Endothelial cell of umbilical vein (primary cell): Measurements from ENCODE around the gene TRMT10B. TPM values are rescaled to one million over a fixed set of nuclear protein-coding genes. Genes with fewer than 3 reads are reported as not detected.

Experiments used
- Bru-seq: library from RNA; stranded (reverse); fragments of 400-500 nt; gene quantifications from one replicate; lab custom pipeline; 2021; lab: Mats Ljungman, UMichigan
- BruChase-seq, 2 experiments: library from RNA; stranded (reverse); fragments of 400-500 nt; gene quantifications; one replicate each; lab custom pipeline; 2021; lab: Mats Ljungman, UMichigan
- BruUV-seq: library from RNA; stranded (reverse); fragments of 400-500 nt; replicated peaks from 2 replicates; lab custom pipeline; 2021; lab: Mats Ljungman, UMichigan
- CTCF ChIA-PET: fragments of 300-600, 350-600 bp; sonication (Branson Sonifier 250); formaldehyde crosslinking; loops from one replicate; lab custom pipeline; 2021; ENCODE audit warnings: antibody characterized with exemption, inconsistent platforms; lab: Charles Lee
- POLR2A ChIA-PET: fragments of 300-600, 350-600 bp; sonication (Branson Sonifier 250); formaldehyde crosslinking; loops from one replicate; lab custom pipeline; 2021; ENCODE audit warnings: antibody characterized with exemption, inconsistent platforms; lab: Charles Lee
- DNase-seq: peaks from one replicate; pipeline ENCODE4 v3.0.0-alpha.2; 2011; ENCODE audit warnings: low read depth, low spot score
- FAIRE-seq: peaks from 2 replicates; lab custom pipeline; 2011; peaks lifted over from hg19 to GRCh38; lab: Jason Lieb, UNC
- H2AFZ ChIP-seq: 2 replicates; pipeline ENCODE4 v1.6.0; 2012; ENCODE audit warnings: low read depth, low read length, control low read depth, inconsistent platforms
- H3K27ac ChIP-seq: 2 replicates; pipeline ENCODE4 v1.5.1; 2011; ENCODE audit warnings: low read depth, mild to moderate bottlenecking, control low read depth, low read length, moderate library complexity; ENCODE audit not compliant: insufficient read depth
- H3K27me3 ChIP-seq, 2 experiments: 2 replicates each; pipeline versions ENCODE4 v1.6.0 to v1.6.1; 2011; ENCODE audit warnings: low read length in 2 of 2, mixed read lengths in 1 of 2; ENCODE audit not compliant: control insufficient read depth in 2 of 2, insufficient read depth in 2 of 2
- H3K36me3 ChIP-seq, 2 experiments: 2 replicates in 1 of 2; 3 replicates in 1 of 2; pipeline ENCODE4 v1.5.1; 2011; ENCODE audit warnings: low read length in 2 of 2, mild to moderate bottlenecking in 1 of 2, moderate library complexity in 1 of 2; ENCODE audit not compliant: control insufficient read depth in 2 of 2, insufficient read depth in 2 of 2; ENCODE audit errors: extremely low read depth in 1 of 2
- H3K4me1 ChIP-seq: 3 replicates; pipeline ENCODE4 v1.5.1; 2011; ENCODE audit warnings: mild to moderate bottlenecking, low read length; ENCODE audit not compliant: control insufficient read depth, insufficient read depth; ENCODE audit errors: extremely low read depth
- H3K4me2 ChIP-seq: 2 replicates; pipeline ENCODE4 v1.6.1; 2011; ENCODE audit warnings: low read length, control low read depth, mixed read lengths; ENCODE audit not compliant: insufficient read depth
- H3K4me3 ChIP-seq, 3 experiments: fragments of 200-600 bp in 1 of 3; sonication (generic), shearing (Covaris generic) in 1 of 3; replicated peaks in 1 of 3; 2 replicates each; pipeline ENCODE4 v1.5.1; 2011 to 2016; ENCODE audit warnings: control low read depth in 3 of 3, low read length in 3 of 3, mild to moderate bottlenecking in 2 of 3, inconsistent platforms in 1 of 3, low read depth in 1 of 3, moderate library complexity in 1 of 3; ENCODE audit not compliant: insufficient read depth in 1 of 3
- H3K79me2 ChIP-seq: 2 replicates; pipeline ENCODE4 v1.6.0; 2012; ENCODE audit warnings: low read length, inconsistent platforms; ENCODE audit not compliant: control insufficient read depth, insufficient read depth
- H3K9ac ChIP-seq: replicated peaks from 2 replicates; pipeline ENCODE3; 2011; ENCODE audit warnings: low read length, control low read depth; ENCODE audit not compliant: insufficient read depth; ENCODE audit errors: extremely low read depth
- H3K9me1 ChIP-seq: replicated peaks from 3 replicates; pipeline ENCODE4 v1.6.0; 2011; ENCODE audit warnings: mild to moderate bottlenecking, low read length; ENCODE audit not compliant: control insufficient read depth, insufficient read depth; ENCODE audit errors: extremely low read depth
- H3K9me3 ChIP-seq: replicated peaks from 2 replicates; pipeline ENCODE4 v1.5.1; 2012; ENCODE audit warnings: low read length, inconsistent platforms; ENCODE audit not compliant: control insufficient read depth, insufficient read depth
- H4K20me1 ChIP-seq: replicated peaks from 2 replicates; pipeline ENCODE3; 2011; ENCODE audit warnings: mild to moderate bottlenecking, low read length; ENCODE audit not compliant: control insufficient read depth, insufficient read depth; ENCODE audit errors: extremely low read depth
- GATA2 ChIP-seq: IDR thresholded peaks from 2 replicates; pipeline ENCODE4 v1.7.0; 2011; ENCODE audit warnings: low read depth, mild to moderate bottlenecking, moderate library complexity, mixed read lengths, low read length; ENCODE audit not compliant: insufficient read length, insufficient read depth
- JUN ChIP-seq: IDR thresholded peaks from 2 replicates; pipeline ENCODE4 v1.6.1; 2011; ENCODE audit warnings: borderline replicate concordance, low read depth; ENCODE audit not compliant: insufficient read length, insufficient read depth
- POLR2A ChIP-seq: IDR thresholded peaks from 2 replicates; pipeline ENCODE4 v1.6.1; 2012; ENCODE audit warnings: low read depth, mild to moderate bottlenecking, control low read depth, low read length
- POLR2AphosphoS5 ChIP-seq: IDR thresholded peaks from 2 replicates; pipeline ENCODE4 v1.6.1; 2012; ENCODE audit warnings: low read depth, mild to moderate bottlenecking, control low read depth, low read length, moderate library complexity; ENCODE audit not compliant: insufficient read depth
- dilution Hi-C: fragments of 300-500 bp; cut with MboI; formaldehyde crosslinking; loops from one replicate; pipeline ENCODE4 v1.15.0; 2019; ENCODE audit warnings: low sequenced_read_pairs; ENCODE audit not compliant: extremely low pct_ligation_motif_present
- intact Hi-C: fragments of 100-400 bp; cut with micrococcal nuclease; formaldehyde crosslinking; loops from one replicate; pipeline ENCODE4 v1.10.0; 2022
- long read RNA-seq: library from polyadenylated mRNA; stranded (forward); transcript quantifications from one replicate; pipeline ENCODE4 v2.0.0, GENCODE V29; 2021
- polyA minus RNA-seq, 3 experiments: library from RNA; depleted of rRNA, polyadenylated mRNA; stranded (reverse); fragments of >200 nt; gene quantifications; 1 replicate in 1 of 3; 2 replicates in 2 of 3; pipeline ENCODE4 v1.2.3, GENCODE V29; 2011
- polyA plus RNA-seq, 4 experiments: library from polyadenylated mRNA; depleted of rRNA in 3 of 4; stranded (reverse) in 3 of 4; unstranded in 1 of 4; fragments of >200 nt; gene quantifications; 2 replicates each; pipeline versions ENCODE4 v1.2.1 to v1.2.3, GENCODE V29; 2011 to 2012; ENCODE audit warnings: missing spikeins in 1 of 4
- total RNA-seq: library from RNA; stranded (reverse); gene quantifications from 2 replicates; pipeline ENCODE4 v1.2.3, GENCODE V29; 2021
- TF ChIP-seq, protein P1 (sequence below), 2 donors: IDR thresholded peaks; 1 replicate in 1 of 2; 2 replicates in 1 of 2; pipeline ENCODE4 v1.5.1; 2011; ENCODE audit warnings: low read length in 2 of 2, mild to moderate bottlenecking in 2 of 2, moderate library complexity in 2 of 2, control low read depth in 1 of 2, inconsistent platforms in 1 of 2, low read depth in 1 of 2; ENCODE audit not compliant: insufficient read depth in 1 of 2; ENCODE audit errors: extremely low read depth in 1 of 2

Gene TRMT10B, protein sequence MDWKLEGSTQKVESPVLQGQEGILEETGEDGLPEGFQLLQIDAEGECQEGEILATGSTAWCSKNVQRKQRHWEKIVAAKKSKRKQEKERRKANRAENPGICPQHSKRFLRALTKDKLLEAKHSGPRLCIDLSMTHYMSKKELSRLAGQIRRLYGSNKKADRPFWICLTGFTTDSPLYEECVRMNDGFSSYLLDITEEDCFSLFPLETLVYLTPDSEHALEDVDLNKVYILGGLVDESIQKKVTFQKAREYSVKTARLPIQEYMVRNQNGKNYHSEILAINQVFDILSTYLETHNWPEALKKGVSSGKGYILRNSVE
- total RNA-seq (5.2 and 7.0 TPM in 2 replicates), polyA plus RNA-seq (2.5 and 3.0 TPM in 2 replicates), polyA minus RNA-seq (3.9 and 4.6 TPM in 2 replicates), Bru-seq, nascent RNA (percentile 59 among the genes with signal in this experiment), BruChase-seq, experiment 1, labeled RNA remaining after a 6-hour chase (percentile 54 among the genes with signal in this experiment), BruChase-seq, experiment 2, labeled RNA remaining after a 2-hour chase (percentile 62 among the genes with signal in this experiment)
- polyA plus RNA-seq (2011; cell fraction: cytosol; rRNA removed) = 4.8 and 5.2 TPM in 2 replicates
- 6.9 and 8.3 TPM in 2 replicates for polyA plus RNA-seq (2011; cell fraction: nucleus; rRNA removed)
- 7.0 and 7.4 TPM in 2 replicates for polyA plus RNA-seq (2012)
- 1.5 TPM for polyA minus RNA-seq (2011; cell fraction: cytosol; rRNA and poly(A)+ RNA removed)
- polyA minus RNA-seq (2011; cell fraction: nucleus; rRNA and poly(A)+ RNA removed) = 3.7 and 4.7 TPM in 2 replicates
- long read RNA-seq, transcript TRMT10B-201 (9 exons, 2,281 nt) = major isoform, 8 of 55 reads
- long read RNA-seq, partial matches to known transcripts = 2 of 55 reads
- long read RNA-seq, other reads (novel, unspliced or antisense) = 43 of 55 reads

DNA sequence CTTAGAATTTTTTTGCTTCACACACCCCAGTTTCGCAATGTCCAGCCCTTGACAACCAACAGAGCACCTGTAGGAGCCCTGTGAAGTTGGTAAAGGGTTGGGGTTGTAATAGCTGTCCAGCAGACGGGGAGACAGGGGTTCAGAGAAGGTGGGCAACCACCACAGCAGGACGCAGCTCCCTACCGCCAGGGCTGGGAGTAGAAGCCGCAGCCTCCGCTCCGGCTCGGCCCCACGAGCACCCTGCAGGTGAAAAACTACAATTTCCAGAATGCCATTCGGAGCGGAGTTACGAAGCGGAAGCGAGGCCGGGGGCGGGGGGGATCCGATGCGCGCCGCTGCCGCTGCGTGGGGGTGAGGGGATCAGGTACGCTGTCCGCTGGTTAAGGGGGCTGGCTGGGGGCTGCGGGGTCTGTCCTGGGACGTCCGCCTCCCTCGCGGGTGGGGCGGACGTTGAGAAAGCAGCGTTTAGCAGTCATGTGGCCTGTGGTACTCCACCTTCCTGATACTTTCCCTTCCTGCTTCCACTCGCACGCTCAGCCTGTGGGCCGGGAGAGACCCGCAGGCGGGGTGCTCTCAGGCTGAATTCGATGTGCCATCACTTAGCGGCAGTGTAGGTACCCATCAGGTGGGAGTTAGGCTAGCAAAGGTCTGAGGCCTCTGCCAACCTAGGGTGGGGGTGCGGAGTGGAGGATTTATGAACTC, at the start of gene TRMT10B:
TSS of gene TRMT10B (plus strand) at position 317 of the 702 bp plus-strand sequence. CDS start 8,127 bp downstream, outside the sequence.
- H2AFZ ChIP-seq = peak within 1 kb of the TSS; percentile 86
- H3K36me3 ChIP-seq = no peaks in the 10 kb centered on the region
- H3K9me1 ChIP-seq = no peaks in the 10 kb centered on the region
- peak within 1 kb of the TSS; percentile 93 for H3K4me2 ChIP-seq
- intact Hi-C loops (loop anchor here (2.0 to 5.0 kb wide), 3 partner anchors 31 to 171 kb away; partner anchors contain the start of genes DCAF10 and EXOSC3), dilution Hi-C loops (no loop called here)
- H3K9me3 ChIP-seq = no peaks in the 10 kb centered on the region
- CTCF ChIA-PET = no interaction called here
- POLR2A ChIA-PET = no interaction called here
- no peaks in the 10 kb centered on the region for H4K20me1 ChIP-seq
- FAIRE-seq = peak; percentile 81
- peaks cover 10% of the 10 kb centered on the region for H3K4me1 ChIP-seq
- H3K27me3 ChIP-seq = peaks cover 0 to 6% of the 10 kb centered on the region in 2 experiments
- peak; percentile 82 for DNase-seq
- peak within 1 kb of the TSS; percentile 69 for H3K27ac ChIP-seq
- peak within 1 kb of the TSS; percentile 66 to 96 (median 92) for H3K4me3 ChIP-seq
- H3K79me2 ChIP-seq = peaks cover 7% of the 10 kb centered on the region
- TSS peak; percentile 81 for BruUV-seq
- peak within 1 kb of the TSS; percentile 83 for H3K9ac ChIP-seq
- TF ChIP-seq POLR2AphosphoS5 = peak; percentile 65
- TF ChIP-seq, protein P1, sequence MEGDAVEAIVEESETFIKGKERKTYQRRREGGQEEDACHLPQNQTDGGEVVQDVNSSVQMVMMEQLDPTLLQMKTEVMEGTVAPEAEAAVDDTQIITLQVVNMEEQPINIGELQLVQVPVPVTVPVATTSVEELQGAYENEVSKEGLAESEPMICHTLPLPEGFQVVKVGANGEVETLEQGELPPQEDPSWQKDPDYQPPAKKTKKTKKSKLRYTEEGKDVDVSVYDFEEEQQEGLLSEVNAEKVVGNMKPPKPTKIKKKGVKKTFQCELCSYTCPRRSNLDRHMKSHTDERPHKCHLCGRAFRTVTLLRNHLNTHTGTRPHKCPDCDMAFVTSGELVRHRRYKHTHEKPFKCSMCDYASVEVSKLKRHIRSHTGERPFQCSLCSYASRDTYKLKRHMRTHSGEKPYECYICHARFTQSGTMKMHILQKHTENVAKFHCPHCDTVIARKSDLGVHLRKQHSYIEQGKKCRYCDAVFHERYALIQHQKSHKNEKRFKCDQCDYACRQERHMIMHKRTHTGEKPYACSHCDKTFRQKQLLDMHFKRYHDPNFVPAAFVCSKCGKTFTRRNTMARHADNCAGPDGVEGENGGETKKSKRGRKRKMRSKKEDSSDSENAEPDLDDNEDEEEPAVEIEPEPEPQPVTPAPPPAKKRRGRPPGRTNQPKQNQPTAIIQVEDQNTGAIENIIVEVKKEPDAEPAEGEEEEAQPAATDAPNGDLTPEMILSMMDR (IDR thresholded peaks at IDR 0.05; ENCODE audit: extremely low read depth in 1 of 2, insufficient read depth in 1 of 2, low read depth in 1 of 2, low read length in 2 of 2) = peak in 1 of 2 donors; percentile 6
- TF ChIP-seq JUN = no peak
- TF ChIP-seq GATA2 = no peak
- TF ChIP-seq POLR2A = peak; percentile 65
